Activated CD8-positive, alpha-beta memory T cell treated with anti-CD3 and anti-CD28 coated beads, Interleukin-2, amount 50 U/mL, for 24 hours (primary cell): ENCODE data around the gene STX12.
"Not testable (repeated sequence)": the region's sequence is repeated elsewhere in the genome, so short reads cannot be mapped to it uniquely, and the experiment has no call there.

ENCODE experiments used
- DNase-seq: peaks from one replicate; pipeline ENCODE4 v3.0.0-alpha.2; 2020; ENCODE audit errors: extremely low read depth

STX12 gene

GRCh38 chr1:27830621-27831440, 57.8 kb downstream of the STX12 start, which contains the start of gene PPP1R8:
Gene PPP1R8, plus strand, starts transcription at chr1:27830782. Its CDS starts 54 bp downstream, at chr1:27830836.
- DNase-seq: peak; percentile 70

DNA sequence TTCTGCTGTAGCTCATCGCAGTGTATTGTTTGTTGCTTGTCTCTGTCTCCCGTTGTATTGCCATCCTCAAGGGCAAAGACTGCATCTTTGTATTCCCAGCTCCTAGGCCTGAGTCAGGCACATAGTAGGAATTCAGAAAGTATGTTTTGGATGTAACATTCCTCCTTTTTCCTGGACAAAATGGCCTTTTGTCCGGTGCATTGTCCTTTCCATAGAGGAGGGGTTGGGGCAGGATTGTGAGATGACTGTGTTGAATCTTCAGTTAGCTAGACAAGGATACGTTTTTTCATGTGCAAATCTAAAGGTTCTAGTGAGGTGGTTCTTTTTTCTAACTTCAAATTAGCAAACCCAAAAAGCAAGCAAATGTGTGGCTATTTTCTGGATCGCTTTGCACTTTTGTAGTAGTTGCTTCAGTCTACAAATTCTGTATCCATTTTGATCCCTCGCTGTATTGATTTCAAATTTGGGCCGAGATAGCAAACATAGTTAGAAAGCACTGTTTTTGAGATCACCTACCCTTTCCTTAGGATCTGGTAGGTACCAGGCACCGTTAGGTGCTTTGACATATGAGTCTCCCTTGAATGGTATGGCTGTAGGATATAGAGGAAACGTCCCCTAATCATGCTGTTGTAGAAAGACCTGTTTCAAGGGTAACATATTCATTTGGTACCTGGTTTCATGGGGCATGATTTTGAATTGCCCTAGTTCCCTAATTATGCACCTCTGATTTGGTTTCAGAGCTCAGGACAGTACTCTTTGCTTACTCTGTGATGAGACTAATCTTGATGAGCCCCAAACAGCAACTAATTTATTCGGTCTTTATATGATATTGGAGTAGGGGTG, 58.8 kb downstream of the STX12 start:
- DNase-seq: no peak

GRCh38 chr1:27832762-27833161, 59.7 kb downstream of the STX12 start:
- DNase-seq: no peak

DNA sequence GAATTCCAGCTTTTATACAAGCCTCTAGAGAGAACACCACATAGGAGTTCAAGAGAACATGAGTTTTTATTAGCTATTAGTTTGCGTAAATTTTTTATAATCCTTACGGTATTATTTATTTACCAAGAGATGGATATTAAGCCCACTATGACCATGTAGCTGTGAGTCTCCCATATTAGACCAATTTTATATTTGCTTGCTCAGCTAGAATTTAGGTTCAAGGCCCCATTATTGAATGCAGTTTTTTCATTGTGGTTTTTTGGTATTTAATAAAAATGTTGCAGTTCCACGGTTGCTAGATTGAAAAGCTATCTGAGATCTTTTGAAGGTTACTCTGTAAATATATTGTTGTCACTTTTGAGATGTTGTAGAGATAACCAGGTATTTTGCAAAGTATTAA, 60.5 kb downstream of the STX12 start:
- no peak for DNase-seq

- no peak for DNase-seq
Observed at GRCh38 chr1:27835046-27835445, 62.0 kb downstream of the STX12 start.

GRCh38 chr1:27835501-27835900, 62.5 kb downstream of the STX12 start:
- DNase-seq: no peak

GRCh38 chr1:27849951-27850350, 76.9 kb downstream of the STX12 start:
- DNase-seq: no peak

DNA sequence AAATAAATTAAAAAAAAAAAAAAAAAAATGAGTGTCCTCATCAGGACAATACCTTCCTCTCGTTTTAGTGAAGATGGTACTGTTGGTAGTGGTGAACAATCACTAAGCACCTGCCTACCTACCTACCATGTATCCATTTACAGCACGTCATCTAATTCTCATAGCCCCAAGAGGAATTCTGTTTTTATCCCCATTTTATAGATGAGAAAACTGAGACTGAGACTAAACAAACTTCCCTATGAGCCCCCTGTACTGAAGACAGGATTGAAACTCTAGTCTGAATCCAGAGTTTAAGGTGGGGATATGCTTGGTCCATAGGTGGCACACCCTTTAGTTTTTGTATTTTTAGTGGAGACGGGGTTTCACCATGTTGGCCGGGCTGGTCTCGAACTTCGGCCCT, 82.1 kb downstream of the STX12 start:
- DNase-seq: no peak

DNA sequence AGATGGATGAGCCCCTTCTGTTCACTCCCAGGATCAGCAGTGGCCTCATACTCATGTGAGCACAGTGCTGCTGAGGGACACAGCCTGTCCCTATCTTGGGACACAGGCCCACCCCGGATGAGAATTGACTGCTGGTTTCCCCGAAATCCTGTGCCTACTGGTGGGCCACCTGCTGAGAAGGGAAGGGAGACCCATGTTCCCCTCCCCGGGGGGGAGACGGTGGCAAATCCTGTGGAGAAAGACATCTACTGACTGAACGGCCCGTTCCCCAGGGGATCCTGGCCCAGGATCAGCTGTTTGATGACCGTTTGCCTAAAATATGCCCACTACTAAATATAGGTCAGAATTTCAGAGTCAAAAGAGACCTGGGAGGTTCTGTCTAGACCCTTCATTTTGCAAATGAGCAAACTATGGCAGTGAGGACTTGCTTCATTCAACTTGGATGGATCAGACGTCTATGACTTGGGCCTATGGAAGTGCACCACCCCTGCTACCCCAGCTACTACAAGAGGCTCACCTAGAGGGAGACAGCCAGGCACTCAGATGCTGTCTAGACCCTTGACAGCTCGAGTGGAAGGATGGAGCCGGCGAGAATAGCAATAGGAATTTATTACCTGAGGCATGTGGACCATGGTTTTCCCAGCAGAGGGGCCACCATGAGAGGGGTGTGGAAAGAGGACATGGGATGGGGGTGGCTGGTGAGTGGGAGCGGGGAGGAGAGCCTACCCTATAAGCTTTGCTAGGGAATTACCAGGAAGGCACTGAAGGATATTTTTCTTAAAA, 83.7 kb downstream of the STX12 start:
- no peak for DNase-seq

DNA sequence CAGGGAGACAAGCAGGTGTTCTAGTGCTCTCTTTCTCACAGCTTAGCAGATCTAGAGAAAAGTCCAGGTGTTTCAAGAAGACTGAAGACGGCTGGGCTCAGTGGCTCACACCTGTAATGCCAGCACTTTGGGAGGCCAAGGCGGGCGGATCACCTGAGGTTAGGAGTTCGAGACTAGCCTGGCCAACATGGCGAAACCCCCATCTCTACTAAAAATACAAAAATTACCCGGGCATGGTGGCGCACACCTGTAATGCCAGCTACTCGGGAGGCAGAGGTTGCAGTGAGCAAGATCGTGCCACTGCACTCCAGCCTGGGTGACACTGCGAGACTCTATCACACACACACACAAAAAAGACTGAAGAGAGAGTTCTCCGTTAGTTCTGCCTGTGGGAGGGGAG, 84.5 kb downstream of the STX12 start:
- DNase-seq: not testable (repeated sequence)

GRCh38 chr1:27858072-27858948, 85.3 kb downstream of the STX12 start:
- DNase-seq: peak; percentile 54

DNA sequence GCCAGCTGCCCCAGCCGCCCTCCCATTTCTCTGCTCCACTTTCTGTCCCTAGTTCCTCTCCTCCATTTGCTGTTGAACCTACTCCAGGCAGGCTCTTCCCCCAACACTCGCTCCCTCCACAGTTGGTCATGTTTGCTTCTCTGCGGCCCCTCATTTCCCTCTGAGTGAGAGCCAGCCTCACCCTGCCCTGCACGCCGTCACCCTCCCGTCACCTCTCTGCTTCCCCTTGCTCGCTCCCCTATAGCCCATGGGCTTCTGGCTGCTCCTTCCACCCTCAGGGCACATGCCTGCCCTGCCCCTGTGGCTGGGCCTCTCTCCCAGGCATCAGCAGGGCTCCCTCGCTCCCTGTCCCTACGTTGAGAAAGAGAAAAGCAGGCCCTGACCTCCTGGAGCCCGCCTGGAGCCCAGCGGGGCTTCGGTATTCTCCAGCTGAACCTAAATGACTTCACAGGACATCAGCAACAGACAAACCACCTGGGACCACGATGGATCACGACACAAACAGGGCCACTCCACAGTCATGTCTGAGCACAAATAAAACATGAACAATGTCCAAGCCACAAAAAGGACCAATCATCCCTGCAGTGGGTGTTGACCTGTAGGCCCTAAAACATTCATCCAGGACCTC, 86.0 kb downstream of the STX12 start:
- no peak for DNase-seq

DNA sequence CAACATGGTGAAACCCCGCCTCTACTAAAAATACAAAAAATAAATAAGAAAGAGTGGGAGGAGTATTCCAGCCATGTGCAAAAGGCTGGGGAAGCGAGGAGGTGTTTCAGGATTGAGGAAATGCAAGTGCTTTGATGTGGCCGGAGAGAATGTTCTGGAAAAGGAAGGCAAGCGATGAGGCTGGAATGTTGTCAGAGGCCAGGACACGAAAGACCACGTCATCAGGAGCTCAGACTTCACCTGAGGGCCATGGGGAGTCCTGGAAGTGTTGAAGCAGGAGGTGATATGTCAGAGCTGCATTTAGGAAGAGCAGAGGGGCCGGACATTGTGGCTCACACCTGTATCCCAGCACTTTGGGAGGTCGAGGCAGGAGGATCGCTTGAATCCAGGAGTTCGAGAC, 88.4 kb downstream of the STX12 start:
- no peak for DNase-seq

DNA sequence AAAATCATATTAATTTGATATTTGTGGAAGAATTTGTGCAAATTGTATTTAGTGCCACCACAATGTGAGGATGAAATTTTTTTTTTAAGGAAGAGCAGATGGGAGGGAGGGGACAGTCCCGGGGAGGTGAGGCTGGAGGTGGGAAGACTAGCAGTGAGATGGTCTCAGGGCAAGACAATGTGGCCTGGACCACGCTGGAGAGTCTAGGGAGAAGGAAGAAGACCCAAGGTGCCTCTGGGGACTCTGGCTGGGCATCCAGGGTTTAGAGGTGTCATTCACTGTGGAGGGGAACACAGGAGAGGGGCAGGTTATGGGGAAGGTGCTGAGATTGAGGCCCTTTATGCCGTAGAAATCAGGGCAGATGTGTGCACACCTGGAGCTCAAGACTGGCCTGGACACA, 89.0 kb downstream of the STX12 start:
- DNase-seq: no peak

DNA sequence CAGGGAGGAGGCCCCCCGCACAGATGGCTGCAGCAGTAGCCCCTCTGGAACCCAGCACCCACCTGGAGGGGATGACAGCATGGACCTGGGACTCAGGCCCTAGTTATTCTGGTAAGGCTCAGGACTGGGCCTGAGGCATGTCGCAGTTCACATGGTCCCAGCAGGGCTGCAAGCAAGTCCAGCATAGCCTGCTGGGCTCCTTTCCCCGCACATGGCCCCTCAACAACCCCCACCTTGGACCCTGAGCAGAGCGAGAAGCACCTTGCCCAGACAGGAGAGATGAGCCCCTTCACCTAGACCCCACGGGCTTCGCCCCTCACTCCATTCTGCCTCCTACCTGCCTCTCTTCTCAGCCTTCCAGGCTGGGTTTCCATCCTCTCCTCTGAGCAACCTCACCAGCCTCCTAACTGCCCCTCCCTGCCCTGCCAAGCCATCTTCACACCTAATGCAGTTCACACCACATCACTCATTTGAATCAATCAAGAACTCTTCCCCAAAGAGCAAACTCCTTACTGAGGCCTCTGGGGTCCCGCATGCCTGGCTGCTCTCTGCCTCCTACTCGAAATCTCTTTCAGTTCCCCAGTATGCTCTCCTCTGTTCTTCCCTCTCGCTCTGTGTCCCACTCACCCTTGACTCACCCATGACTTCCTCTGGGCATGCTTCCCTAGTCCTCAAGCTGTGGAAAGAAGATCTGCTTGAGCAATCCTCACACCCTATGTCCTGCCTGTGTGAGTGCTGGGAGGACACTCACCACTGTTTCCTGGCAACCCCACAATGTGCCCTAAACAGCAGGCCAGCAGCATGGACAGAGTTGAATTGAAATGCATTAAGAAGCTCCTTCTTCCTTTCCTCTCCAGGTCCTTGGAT, 89.9 kb downstream of the STX12 start:
- DNase-seq: no peak

DNA sequence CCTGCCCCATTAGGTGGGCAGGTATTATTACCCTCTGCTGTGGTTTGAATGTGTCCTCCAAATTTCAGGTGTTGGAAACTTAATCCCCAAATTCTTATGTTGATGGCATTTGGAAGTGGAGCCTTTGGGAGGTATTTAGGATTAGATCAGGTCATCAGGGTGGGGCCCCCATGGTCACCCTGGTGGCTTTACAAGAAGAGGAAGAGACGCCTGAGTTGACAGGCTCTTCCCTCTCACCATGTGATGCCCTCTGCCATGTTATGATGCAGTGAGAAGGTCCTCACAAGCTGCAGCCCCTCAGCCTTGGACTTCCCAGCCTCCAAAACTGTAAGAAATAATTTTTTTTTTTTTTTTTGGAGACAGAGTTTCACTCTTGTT, 90.5 kb downstream of the STX12 start:
- DNase-seq: no peak

- DNase-seq: no peak
Observed at GRCh38 chr1:27864264-27864895, 91.4 kb downstream of the STX12 start.

DNA sequence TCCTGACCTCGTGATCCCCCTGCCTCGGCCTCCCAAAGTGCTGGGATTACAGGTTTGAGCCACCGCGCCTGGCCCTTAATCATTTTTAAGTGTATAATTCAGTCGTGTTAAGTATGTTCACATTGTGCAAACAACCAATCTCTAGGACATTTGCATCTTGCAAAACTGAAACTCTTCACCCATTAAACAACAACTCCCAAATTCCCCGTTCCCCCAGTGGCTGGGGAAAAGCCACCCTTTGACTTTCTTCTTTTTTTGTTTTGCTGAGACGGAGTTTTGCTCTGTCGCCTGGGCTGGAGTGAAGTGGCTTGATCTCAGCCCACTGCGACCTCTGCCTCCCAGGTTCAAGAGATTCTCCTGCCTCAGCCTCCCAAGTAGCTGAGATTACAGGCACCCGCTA, 92.8 kb downstream of the STX12 start:
- no peak for DNase-seq

DNA sequence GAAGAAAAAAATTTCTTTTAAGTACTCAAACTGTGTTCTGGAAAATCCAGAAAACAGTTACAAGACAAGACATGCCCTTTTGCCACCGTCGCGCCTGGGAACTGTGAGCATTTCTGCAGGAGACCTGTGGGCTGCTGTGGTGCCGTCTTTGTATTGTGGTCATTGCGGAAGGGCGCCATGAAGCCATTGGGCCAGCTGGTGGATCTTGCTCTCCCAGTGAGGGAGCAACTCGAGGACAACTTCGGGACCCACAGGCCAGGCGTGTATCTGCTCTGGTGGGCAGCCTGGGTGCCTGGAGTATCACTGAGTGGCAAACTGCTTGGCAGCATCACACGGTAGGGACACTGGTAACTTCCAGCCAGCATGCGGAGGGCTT, 95.5 kb downstream of the STX12 start:
- no peak for DNase-seq
